BJ (cell line): ENCODE measurements around the gene FCRL6. TPM values are rescaled to one million over a fixed set of nuclear protein-coding genes. Genes with fewer than 3 reads are reported as not detected.

Experiments used
- CTCF ChIA-PET: fragments of 350-600 bp; formaldehyde crosslinking; extraction: SDS; loops from one replicate; lab custom pipeline; 2021; ENCODE audit warnings: antibody characterized with exemption, inconsistent platforms; lab: Yijun Ruan, JAX
- POLR2A ChIA-PET: fragments of 300-600 bp; sonication (Branson Sonifier 250); formaldehyde crosslinking; extraction: SDS; loops from one replicate; lab custom pipeline; 2021; ENCODE audit warnings: antibody characterized with exemption; lab: Charles Lee
- DNase-seq: peaks from one replicate; pipeline ENCODE4 v3.0.0-alpha.2; 2011; ENCODE audit warnings: low read depth
- H3K27me3 ChIP-seq: 2 replicates; pipeline ENCODE4 v1.6.0; 2011; ENCODE audit warnings: low read length; ENCODE audit not compliant: control insufficient read depth, insufficient read depth
- H3K36me3 ChIP-seq: 2 replicates; pipeline ENCODE4 v1.5.1; 2011; ENCODE audit warnings: low read length; ENCODE audit not compliant: control insufficient read depth, insufficient read depth
- H3K4me3 ChIP-seq: 2 replicates; pipeline ENCODE4 v1.5.1; 2011; ENCODE audit warnings: low read depth, mild to moderate bottlenecking, control low read depth, low read length
- polyA plus RNA-seq: library from polyadenylated mRNA; depleted of rRNA; stranded (reverse); fragments of >200 nt; gene quantifications from 2 replicates; pipeline ENCODE4 v1.2.3, GENCODE V29; 2011
- TF ChIP-seq, protein P1 (sequence below): IDR thresholded peaks from 2 replicates; pipeline ENCODE4 v1.5.1; 2011; ENCODE audit warnings: low read depth, mild to moderate bottlenecking, control low read depth, inconsistent platforms, low read length, moderate library complexity; ENCODE audit not compliant: insufficient read depth

Gene FCRL6
- polyA plus RNA-seq, 1 experiment: not detected

DNA sequence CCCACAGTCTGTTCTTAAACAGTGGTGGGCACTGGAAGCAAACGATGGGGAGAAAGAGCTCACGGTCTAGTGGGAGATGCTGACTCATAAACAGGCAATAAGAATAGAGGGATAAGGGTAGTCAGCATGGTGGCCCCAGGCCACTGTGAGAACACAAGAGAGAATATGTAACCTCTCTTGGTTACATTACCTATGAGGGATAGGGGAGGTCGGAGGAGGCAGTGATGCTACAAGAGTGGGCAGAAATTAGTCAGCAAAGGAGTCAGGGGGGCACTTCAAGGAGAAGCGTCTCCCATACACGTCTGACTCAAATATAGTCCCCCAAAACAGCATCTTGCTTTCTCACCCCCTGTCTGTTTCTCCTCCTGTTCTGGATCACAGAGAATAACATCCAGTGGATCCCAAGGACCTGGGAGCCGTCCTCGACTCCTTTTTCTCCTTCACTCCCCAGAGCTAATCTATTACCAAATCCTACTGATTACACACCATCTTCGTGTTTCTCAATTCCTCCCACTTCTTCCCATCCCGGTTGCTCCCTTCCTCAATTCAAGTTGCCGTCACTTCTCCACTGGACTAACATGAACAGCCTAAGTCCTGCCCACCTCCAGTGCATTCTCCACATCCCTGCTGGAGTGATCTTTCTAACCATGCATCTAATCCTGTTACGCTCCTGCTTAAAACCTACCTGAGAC lies 26.6 kb downstream of the FCRL6 start:
- DNase-seq: no peak
- Histone ChIP-seq H3K36me3 (no peaks in the 10 kb centered on the region), H3K27me3 (no peaks in the 10 kb centered on the region), H3K4me3 (no peak overlapping the region)
- ChIA-PET POLR2A (no interaction called here), CTCF (interaction anchor here (2.0 kb wide), 1 partner anchor 9 kb away, joined by 4 read pairs; no protein-coding TSS in a partner anchor)
- TF ChIP-seq, protein P1, sequence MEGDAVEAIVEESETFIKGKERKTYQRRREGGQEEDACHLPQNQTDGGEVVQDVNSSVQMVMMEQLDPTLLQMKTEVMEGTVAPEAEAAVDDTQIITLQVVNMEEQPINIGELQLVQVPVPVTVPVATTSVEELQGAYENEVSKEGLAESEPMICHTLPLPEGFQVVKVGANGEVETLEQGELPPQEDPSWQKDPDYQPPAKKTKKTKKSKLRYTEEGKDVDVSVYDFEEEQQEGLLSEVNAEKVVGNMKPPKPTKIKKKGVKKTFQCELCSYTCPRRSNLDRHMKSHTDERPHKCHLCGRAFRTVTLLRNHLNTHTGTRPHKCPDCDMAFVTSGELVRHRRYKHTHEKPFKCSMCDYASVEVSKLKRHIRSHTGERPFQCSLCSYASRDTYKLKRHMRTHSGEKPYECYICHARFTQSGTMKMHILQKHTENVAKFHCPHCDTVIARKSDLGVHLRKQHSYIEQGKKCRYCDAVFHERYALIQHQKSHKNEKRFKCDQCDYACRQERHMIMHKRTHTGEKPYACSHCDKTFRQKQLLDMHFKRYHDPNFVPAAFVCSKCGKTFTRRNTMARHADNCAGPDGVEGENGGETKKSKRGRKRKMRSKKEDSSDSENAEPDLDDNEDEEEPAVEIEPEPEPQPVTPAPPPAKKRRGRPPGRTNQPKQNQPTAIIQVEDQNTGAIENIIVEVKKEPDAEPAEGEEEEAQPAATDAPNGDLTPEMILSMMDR: no peak

DNA sequence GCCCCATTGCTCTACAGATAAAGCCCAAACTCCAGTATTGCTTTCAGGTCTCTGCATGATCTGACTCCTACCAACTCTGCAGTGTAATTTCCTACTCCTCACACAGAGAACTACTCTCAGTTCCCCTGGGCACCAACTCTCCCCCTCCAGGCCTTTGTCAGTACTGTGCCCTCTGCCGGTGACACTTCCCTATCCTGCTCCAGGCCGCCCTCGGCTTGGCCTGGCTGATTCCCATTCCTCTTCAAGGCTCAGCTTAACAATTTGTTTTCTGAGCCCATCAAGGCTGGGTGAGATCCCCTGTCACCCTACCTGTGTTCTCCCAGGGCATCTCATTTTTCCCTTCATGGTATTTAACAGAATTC lies 27.1 kb downstream of the FCRL6 start:
- Histone ChIP-seq H3K27me3 (no peaks in the 10 kb centered on the region), H3K4me3 (no peak overlapping the region), H3K36me3 (no peaks in the 10 kb centered on the region)
- TF ChIP-seq, protein P1: peak; percentile 33
- POLR2A ChIA-PET: no interaction called here
- CTCF ChIA-PET: interaction anchor here (0.9 to 2.0 kb wide), 5 partner anchors 9 to 65 kb away, joined by 3 to 8 read pairs (median 5); no protein-coding TSS in a partner anchor
- no peak for DNase-seq

DNA sequence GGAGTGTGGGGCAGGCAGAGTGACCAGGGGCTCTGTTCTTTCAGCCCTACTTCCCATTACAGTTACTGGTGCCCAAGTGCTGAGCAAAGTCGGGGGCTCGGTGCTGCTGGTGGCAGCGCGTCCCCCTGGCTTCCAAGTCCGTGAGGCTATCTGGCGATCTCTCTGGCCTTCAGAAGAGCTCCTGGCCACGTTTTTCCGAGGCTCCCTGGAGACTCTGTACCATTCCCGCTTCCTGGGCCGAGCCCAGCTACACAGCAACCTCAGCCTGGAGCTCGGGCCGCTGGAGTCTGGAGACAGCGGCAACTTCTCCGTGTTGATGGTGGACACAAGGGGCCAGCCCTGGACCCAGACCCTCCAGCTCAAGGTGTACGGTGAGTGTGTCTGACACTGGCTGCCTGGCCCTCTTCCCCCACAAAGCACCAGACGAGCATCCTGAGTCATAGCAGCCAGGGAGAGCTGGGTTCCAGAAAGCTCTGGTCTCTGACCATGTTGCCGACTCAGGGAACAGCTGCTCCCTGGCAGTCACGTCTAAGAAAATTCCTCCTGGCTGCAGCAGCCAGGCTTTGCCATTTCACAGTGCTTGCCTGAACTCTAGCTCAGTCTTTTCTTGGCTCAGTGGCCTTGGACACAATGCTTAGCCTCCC lies 27.8 kb downstream of the FCRL6 start:
- Histone ChIP-seq H3K36me3 (no peaks in the 10 kb centered on the region), H3K27me3 (no peaks in the 10 kb centered on the region), H3K4me3 (no peak overlapping the region)
- POLR2A ChIA-PET: interaction anchor here (0.9 kb wide), 1 partner anchor 23 kb away, joined by 4 read pairs; no protein-coding TSS in a partner anchor
- CTCF ChIA-PET: interaction anchor here (0.9 to 2.0 kb wide), 6 partner anchors 10 to 64 kb away, joined by 3 to 8 read pairs (median 5); no protein-coding TSS in a partner anchor
- DNase-seq: no peak
- TF ChIP-seq, protein P1: no peak

DNA sequence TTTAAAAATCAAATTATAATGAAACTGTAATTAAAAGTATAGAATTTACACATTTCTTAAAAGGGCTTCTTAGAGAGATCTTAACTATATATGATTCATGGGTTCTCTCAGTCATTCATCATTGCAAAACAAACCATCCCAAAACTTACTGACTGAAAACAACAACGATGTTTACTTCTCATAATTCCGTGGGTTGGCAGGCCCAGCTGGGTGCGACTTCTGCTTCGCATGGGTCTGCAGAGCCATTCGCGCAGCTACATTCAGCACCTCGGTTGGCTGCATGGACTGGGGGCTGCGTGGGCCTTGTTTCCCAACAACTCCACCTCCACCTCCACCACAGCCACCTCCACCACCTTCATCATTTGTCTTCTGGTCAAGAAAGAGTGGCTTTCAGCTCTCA lies 28.6 kb downstream of the FCRL6 start:
- TF ChIP-seq, protein P1: no peak
- Histone ChIP-seq H3K4me3 (no peak overlapping the region), H3K36me3 (no peaks in the 10 kb centered on the region), H3K27me3 (no peaks in the 10 kb centered on the region)
- DNase-seq: no peak
- ChIA-PET CTCF (interaction anchor here (1.4 to 1.8 kb wide), 4 partner anchors 20 to 63 kb away, joined by 5 to 8 read pairs (median 6); no protein-coding TSS in a partner anchor), POLR2A (interaction anchor here (0.9 kb wide), 1 partner anchor 23 kb away, joined by 4 read pairs; no protein-coding TSS in a partner anchor)
